Stimulated activated effector memory CD8-positive, alpha-beta T cell treated with anti-CD3 and anti-CD28 coated beads, Interleukin-12 subunit alpha, Interleukin-12 subunit beta, amount 100 ng/mL, for 72 hours (primary cell): ENCODE results near the gene PHKG2.

ENCODE experiments used
- ATAC-seq: fragments of 150-1000 bp; cut with Tn5 transposase; 2 replicates; pipeline ENCODE4 v1.10.0; 2021
- DNase-seq, 2 donors: peaks; one replicate each; pipeline ENCODE4 v3.0.0; 2021 to 2022; ENCODE audit warnings: low spot score in 2 of 2
- H3K27ac Mint-ChIP-seq: one replicate; pipeline ENCODE4 v1.8.0; 2022; ENCODE audit warnings: mild to moderate bottlenecking, mixed read lengths
- H3K36me3 Mint-ChIP-seq: one replicate; pipeline ENCODE4 v1.8.0; 2022; ENCODE audit warnings: mild to moderate bottlenecking, mixed read lengths
- H3K4me1 Mint-ChIP-seq: one replicate; pipeline ENCODE4 v1.8.0; 2022; ENCODE audit warnings: mixed read lengths
- H3K4me3 Mint-ChIP-seq: one replicate; pipeline ENCODE4 v1.8.0; 2022; ENCODE audit warnings: mild to moderate bottlenecking, mixed read lengths
- H3K9me3 Mint-ChIP-seq: one replicate; pipeline ENCODE4 v1.8.0; 2022; ENCODE audit warnings: mixed read lengths

PHKG2 gene

GRCh38 chr16:30740364-30741251 is 7.6 kb upstream of the PHKG2 start:
- Mint-ChIP-seq H3K27ac (peak overlapping the region; percentile 72), H3K36me3 (peaks cover 92% of the 10 kb centered on the region), H3K4me3 (peak overlapping the region; percentile 12), H3K4me1 (peaks cover 41% of the 10 kb centered on the region), H3K9me3 (no peaks in the 10 kb centered on the region)
- DNase-seq (no peak), ATAC-seq (peak; percentile 87)

GRCh38 chr16:30741461-30741914 is 6.7 kb upstream of the PHKG2 start:
- no peak for DNase-seq
- H3K9me3 Mint-ChIP-seq = no peaks in the 10 kb centered on the region
- no peak for ATAC-seq
- peaks cover 90% of the 10 kb centered on the region for H3K36me3 Mint-ChIP-seq
- H3K4me1 Mint-ChIP-seq = peaks cover 41% of the 10 kb centered on the region
- H3K27ac Mint-ChIP-seq = peak overlapping the region; percentile 72
- no peak overlapping the region for H3K4me3 Mint-ChIP-seq

DNA sequence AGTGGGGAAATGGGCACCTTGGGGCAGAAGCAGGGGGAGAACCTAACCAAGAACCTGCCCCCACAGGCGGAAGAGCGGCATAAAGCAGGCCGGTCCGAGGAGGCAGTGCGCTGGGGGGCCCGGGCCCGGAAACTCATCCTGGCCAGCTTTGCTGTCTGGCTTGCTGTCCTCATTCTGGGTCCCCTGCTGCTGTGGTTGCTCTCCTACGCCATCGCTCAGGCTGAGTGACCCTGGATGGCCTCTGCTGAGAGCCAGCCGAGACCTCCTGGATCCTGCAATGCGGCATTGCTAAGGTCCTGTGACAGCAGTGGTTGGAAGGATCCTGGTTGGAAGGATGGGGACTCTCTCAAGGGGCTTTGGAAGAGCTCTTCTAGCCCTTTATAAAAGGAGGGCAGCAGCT is 4.5 kb upstream of the PHKG2 start:
- DNase-seq = no peak
- Mint-ChIP-seq H3K4me1 (peaks cover 50% of the 10 kb centered on the region), H3K9me3 (no peaks in the 10 kb centered on the region), H3K36me3 (peaks cover 83% of the 10 kb centered on the region), H3K27ac (peak overlapping the region; percentile 36), H3K4me3 (no peak overlapping the region)
- ATAC-seq = no peak

DNA sequence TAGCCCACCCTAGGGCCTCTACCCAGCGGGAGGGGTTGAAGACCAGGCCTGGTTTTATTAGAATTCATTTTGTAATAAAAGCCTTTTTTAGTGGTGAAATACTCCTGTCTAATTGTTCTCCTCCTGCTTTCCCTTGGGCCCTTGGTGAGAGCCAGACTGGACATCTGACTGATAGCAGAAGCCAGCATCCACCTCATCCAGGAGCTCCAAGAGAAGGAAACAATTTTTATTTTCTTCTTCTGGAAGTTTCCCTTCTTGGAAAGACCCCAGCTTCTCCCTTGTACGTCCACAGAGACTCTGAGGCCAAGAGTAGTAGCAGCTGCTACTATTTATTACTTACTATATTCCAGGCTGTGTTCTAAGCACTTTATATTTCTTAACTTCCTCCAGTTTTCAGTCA is 4.0 kb upstream of the PHKG2 start:
- DNase-seq (no peak), ATAC-seq (no peak)
- Mint-ChIP-seq H3K27ac (no peak overlapping the region), H3K36me3 (peaks cover 83% of the 10 kb centered on the region), H3K4me3 (no peak overlapping the region), H3K9me3 (no peaks in the 10 kb centered on the region), H3K4me1 (peaks cover 50% of the 10 kb centered on the region)

DNA sequence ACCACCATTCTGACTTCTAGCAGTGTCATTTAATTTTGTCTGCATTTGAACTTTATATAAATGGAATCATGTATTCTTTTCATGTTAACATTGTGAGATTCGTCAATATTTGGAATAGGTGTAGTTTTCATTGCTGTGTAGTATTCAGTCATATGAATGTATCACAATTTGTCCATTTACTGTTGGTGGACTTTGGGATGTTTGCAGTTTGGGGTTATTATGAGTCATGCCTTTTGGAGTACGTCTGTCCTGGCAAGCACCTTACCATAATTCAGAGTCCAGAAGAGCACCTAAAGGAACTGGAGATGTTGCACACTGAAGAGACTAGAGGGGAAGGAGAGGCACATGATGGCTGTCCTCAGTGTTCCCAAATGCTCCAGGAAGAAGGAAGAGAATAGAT is 3.1 kb upstream of the PHKG2 start:
- H3K9me3 Mint-ChIP-seq = no peaks in the 10 kb centered on the region
- H3K4me1 Mint-ChIP-seq = peaks cover 57% of the 10 kb centered on the region
- no peak for DNase-seq
- peak overlapping the region; percentile 13 for H3K27ac Mint-ChIP-seq
- ATAC-seq = no peak
- peaks cover 85% of the 10 kb centered on the region for H3K36me3 Mint-ChIP-seq
- no peak overlapping the region for H3K4me3 Mint-ChIP-seq

GRCh38 chr16:30746638-30747175 is 1.5 kb upstream of the PHKG2 start:
- H3K4me1 Mint-ChIP-seq = peaks cover 53% of the 10 kb centered on the region
- peaks cover 86% of the 10 kb centered on the region for H3K36me3 Mint-ChIP-seq
- ATAC-seq = no peak
- peak overlapping the region; percentile 82 for H3K27ac Mint-ChIP-seq
- no peak overlapping the region for H3K4me3 Mint-ChIP-seq
- no peak for DNase-seq
- H3K9me3 Mint-ChIP-seq = no peaks in the 10 kb centered on the region

DNA sequence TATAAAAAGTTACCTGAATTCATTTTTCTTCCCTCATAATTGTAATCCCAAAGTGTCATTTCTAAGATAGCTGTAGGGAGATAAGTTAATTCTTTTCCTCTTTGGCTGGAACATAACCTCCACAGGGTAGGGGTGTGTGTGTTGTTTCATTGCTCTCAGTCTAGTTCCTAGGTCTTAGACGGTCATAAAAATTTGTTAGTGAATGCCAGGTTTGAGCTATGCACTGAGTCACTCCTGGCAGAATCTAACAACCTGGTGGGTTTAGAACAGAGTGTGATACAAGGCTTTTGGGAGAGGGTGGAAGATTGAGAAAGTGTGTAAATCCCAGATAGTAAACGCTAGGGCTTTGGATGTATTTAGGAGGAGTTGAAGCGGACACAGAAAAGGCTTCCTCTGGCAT is 894 bp upstream of the PHKG2 start:
- ATAC-seq (no peak), DNase-seq (no peak)
- Mint-ChIP-seq H3K4me3 (peak overlapping the region; percentile 88), H3K4me1 (peaks cover 47% of the 10 kb centered on the region), H3K36me3 (peaks cover 86% of the 10 kb centered on the region), H3K27ac (peak overlapping the region; percentile 82), H3K9me3 (no peaks in the 10 kb centered on the region)

DNA sequence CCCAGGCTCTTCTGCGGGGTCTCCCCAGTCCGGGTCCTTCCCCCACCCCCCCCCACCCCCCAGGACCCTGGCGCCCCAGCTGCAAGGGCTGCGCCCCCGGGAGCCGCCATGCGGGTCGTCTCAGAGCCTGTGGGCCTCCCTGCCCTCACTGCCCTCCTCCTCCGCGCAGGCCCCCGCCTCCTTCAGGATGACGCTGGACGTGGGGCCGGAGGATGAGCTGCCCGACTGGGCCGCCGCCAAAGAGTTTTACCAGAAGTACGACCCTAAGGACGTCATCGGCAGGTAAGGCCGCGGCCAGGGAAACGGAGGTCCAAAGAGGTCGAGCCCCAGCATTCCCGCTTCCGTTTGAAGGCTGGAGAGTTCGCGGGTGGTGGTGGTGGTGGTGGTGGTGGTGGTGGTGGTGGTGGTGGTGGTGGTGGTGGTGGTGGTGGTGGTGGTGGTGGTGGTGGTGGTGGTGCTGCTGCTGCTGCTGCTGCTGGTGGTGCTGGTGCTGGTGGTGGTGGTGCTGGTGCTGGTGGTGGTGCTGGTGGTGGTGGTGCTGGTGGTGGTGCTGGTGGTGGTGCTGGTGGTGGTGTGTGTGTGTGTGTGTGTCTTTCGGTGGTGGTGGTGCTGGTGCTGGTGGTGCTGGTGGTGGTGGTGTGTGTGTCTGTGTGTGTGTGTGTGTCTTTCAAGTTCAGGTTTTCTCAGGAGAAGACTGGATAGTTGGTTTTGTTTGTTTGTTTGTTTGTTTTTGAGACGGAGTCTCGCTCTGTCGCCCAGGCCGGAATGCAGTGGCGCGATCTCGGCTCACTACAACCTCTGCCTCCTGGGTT is 615 bp downstream of the PHKG2 start:
- Mint-ChIP-seq H3K27ac (peak overlapping the region; percentile 82), H3K36me3 (peaks cover 85% of the 10 kb centered on the region), H3K9me3 (no peaks in the 10 kb centered on the region), H3K4me3 (peak overlapping the region; percentile 88), H3K4me1 (peaks cover 47% of the 10 kb centered on the region)
- DNase-seq (peak; percentile 23 to 72), ATAC-seq (peak; percentile 54)

GRCh38 chr16:30750201-30750600 is 2.0 kb downstream of the PHKG2 start:
- peak overlapping the region; percentile 88 for H3K4me3 Mint-ChIP-seq
- ATAC-seq = no peak
- H3K4me1 Mint-ChIP-seq = peaks cover 44% of the 10 kb centered on the region
- no peaks in the 10 kb centered on the region for H3K9me3 Mint-ChIP-seq
- H3K36me3 Mint-ChIP-seq = peaks cover 87% of the 10 kb centered on the region
- H3K27ac Mint-ChIP-seq = no peak overlapping the region
- DNase-seq = no peak

DNA sequence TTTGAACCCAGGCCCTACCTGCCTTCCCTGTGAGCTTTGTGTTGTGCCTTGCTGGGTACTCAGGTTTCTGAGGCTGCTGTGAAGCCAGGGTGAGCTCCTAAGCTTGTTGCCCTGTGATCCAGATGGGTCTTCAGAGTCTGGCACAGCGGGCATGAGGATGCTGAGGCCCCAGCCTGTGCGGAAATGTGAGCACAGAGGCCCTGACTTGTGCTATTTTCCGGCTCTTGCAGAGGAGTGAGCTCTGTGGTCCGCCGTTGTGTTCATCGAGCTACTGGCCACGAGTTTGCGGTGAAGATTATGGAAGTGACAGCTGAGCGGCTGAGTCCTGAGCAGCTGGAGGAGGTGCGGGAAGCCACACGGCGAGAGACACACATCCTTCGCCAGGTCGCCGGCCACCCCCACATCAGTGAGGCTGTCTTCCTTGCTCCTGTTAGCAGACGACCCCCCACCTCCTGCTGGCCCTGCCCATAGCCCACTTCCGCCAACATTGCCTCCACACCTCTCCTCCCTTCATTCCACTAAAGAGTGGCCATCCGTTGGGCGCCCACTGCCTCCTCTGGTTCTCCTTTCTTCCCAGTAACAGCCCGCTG is 2.7 kb downstream of the PHKG2 start:
- Mint-ChIP-seq H3K4me1 (peaks cover 42% of the 10 kb centered on the region), H3K36me3 (peaks cover 91% of the 10 kb centered on the region), H3K27ac (peak overlapping the region; percentile 21), H3K4me3 (no peak overlapping the region), H3K9me3 (no peaks in the 10 kb centered on the region)
- ATAC-seq = no peak
- DNase-seq = no peak

- ATAC-seq (no peak), DNase-seq (no peak)
- no peak overlapping the region for H3K27ac Mint-ChIP-seq
- no peak overlapping the region for H3K4me3 Mint-ChIP-seq
- peaks cover 86% of the 10 kb centered on the region for H3K36me3 Mint-ChIP-seq
- H3K4me1 Mint-ChIP-seq = peaks cover 26% of the 10 kb centered on the region
- no peaks in the 10 kb centered on the region for H3K9me3 Mint-ChIP-seq
These were observed 5.4 kb downstream of the PHKG2 start for GRCh38 chr16:30753596-30753995.

GRCh38 chr16:30755955-30756780 is 7.9 kb downstream of the PHKG2 start:
- Mint-ChIP-seq H3K9me3 (no peaks in the 10 kb centered on the region), H3K4me1 (peaks cover 16% of the 10 kb centered on the region), H3K36me3 (peaks cover 63% of the 10 kb centered on the region), H3K27ac (no peak overlapping the region), H3K4me3 (no peak overlapping the region)
- ATAC-seq = no peak
- no peak for DNase-seq

- Mint-ChIP-seq H3K36me3 (peaks cover 63% of the 10 kb centered on the region), H3K9me3 (no peaks in the 10 kb centered on the region), H3K27ac (no peak overlapping the region), H3K4me3 (no peak overlapping the region), H3K4me1 (peaks cover 13% of the 10 kb centered on the region)
- DNase-seq (no peak), ATAC-seq (no peak)
These were observed 8.5 kb downstream of the PHKG2 start for GRCh38 chr16:30756781-30757100.

DNA sequence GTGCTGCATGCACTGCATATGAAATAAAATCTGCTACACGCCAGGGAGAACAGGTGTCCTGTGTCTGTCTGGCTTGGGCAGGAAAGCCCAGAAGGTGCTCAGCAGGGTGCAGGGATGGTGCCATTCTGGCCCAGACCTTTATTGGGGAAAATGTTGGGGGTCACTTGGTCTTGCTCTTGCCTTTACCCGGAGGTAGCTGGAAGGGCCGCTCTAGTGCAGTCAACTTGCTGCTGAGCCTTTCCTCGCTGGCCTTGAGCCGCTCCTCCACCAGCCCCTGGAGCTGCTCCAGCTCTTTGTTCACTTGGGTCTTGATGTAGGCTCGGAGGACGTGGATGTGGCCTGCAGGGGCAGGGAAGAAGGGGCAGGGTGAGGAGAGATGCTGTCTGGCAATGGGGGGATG is 9.1 kb downstream of the PHKG2 start:
- H3K9me3 Mint-ChIP-seq = no peaks in the 10 kb centered on the region
- H3K27ac Mint-ChIP-seq = no peak overlapping the region
- ATAC-seq = no peak
- H3K36me3 Mint-ChIP-seq = peaks cover 63% of the 10 kb centered on the region
- no peak for DNase-seq
- no peak overlapping the region for H3K4me3 Mint-ChIP-seq
- H3K4me1 Mint-ChIP-seq = peaks cover 13% of the 10 kb centered on the region
